C1 segment of cervical spinal cord (tissue), 14 donors: ENCODE results near the gene DNMBP.
A peak's percentile ranks its signal among the peaks of the same experiment; 100 is the strongest.
"Not testable (repeated sequence)": the region's sequence is repeated elsewhere in the genome, so short reads cannot be mapped to it uniquely, and the experiment has no call there.

Source experiments
- DNase-seq, 14 donors: peaks; one replicate each; lab custom pipeline; 2025; lab: John Stamatoyannopoulos, UW

Gene DNMBP

DNA sequence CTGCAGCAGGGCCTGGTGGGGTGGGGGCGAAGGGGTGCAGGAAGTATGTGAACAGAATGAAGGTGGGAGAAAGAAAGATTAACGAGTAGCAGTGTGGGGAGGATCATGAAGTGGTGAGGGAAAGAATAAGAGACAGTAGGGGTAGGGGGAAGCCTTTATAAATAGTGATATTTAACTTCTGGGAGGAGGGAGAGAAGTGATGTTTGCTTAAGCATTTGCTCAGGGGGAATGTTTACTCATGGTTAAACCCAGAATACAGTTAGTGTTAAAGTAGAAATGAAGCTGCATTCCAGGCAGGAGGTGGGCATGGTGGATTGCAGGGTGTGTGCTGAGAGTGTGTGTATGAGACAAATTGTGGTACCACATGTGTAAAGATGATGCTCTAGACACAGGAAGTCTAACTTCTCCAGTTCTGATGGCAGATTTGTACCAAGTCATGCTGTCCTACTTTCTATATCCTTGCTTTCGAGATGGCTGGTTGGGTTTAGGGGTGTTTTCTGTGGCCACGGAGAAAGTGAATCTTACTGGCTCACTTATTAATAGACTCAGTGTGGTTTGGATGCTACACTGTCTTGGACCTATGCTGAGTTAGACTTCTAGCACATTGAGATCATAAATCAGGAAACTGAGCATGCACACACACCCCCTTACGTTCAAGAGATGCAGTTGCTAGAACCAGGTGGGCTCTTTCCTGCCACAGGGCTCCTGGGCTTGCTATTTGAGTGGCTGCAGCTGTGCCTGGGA, 10.6 kb upstream of the DNMBP start:
- DNase-seq = no peak

DNA sequence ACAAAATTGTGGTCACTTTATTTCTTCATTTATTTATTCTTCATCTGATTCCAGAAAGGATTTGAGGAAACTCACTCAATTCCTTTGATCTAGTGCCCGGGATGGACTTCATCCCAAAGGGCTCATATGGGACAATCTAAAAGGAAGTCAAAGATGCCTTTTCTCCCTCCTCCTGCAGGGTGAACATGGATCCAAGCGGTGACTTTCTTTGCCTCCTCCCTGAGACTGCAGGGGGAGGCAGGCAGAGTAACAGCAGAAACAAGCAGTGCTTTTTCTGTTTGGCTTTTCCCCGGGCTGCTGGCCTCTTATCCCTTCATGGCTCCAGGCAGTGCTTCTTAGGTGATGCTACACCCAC, 10.0 kb upstream of the DNMBP start:
- DNase-seq = no peak

DNA sequence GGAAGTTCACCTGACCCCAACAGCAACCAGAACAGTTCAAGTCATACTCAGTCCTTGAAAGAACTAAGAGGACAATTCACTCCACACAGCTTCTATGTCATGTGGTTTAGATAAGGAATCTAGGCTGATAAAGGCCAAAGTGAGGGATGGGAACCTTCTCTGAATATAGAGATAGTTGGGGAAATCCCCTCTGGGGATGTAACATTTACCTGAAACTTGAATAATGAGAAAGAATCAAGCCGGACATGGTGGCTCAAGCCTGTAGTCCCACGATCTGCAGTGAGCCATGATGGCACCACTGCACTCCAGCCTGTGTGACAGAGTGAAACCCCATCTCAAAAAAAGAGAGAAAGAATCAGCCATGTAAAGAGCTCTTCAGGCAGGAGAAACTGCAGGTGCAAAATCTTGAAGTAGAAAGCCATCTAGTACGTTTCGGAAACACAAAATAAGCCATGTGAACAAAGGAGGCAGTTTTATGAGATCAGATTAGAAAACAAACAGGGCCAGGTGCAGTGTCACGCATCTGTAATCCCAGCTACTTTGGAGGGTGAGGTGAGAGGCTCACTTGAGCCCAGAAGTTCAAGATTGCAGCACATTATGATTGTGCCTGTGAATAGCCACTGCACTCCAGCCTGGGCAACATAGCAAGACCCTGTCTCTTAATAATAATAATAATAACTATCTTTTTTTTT, 4.5 kb upstream of the DNMBP start:
- DNase-seq = no peak

- DNase-seq = no peak
These were observed 3.9 kb upstream of the DNMBP start for GRCh38 chr10:100013621-100014020.

DNA sequence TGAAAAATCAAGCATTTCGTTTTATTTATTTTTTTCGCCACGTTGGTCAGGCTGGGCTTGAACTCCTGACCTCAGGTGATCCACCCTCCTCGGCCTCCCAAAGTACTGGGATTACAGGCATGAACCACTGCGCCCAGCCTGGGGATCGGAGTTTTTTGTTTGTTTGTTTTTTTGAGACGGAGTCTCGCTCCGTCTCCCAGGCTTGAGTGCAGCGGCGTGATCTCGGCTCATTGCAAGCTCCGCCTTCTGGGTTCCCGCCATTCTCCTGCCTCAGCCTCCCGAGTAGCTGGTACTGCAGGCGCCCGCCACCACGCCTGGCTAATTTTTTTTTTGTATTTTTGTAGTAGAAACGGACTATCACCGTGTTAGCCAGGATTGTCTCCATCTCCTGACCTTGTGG, 2.2 kb upstream of the DNMBP start:
- DNase-seq = not testable (repeated sequence)

- DNase-seq = peak in 7 of 14 donors; percentile 38 to 84 (median 64)
These were observed 409 bp downstream of the DNMBP start for GRCh38 chr10:100009283-100009792.

DNA sequence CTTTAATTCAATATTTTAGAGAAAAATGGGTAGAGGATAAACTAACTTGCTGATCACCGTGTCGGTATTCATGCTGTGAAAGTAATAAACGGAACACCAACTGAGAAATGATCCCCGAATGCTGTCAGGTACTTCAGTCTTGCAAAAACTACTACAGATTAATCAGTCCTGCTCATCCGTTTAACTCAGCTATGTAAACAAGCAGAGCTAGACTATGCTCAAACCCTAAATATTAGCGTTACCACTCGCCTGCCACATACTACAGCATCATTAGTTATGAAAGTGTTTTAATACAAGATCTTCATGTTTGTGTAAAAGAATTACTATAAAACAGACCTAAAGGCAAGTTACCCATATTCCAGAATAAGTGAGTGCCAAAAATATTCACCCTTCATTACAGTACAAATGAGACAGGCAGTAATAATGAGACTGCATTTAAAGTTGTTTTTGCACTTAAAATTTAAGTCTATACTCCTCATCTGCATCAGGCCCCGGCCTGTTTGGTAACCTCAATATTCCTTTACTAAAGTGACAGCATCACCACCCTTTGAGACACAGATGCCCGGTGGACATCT, 952 bp downstream of the DNMBP start:
- peak in 1 of 14 donors; percentile 66 for DNase-seq

- DNase-seq = peak in 1 of 14 donors; percentile 32
These were observed 1.6 kb downstream of the DNMBP start for GRCh38 chr10:100008142-100008522.

- no peak for DNase-seq
These were observed 2.3 kb downstream of the DNMBP start for GRCh38 chr10:100007231-100008141.

DNA sequence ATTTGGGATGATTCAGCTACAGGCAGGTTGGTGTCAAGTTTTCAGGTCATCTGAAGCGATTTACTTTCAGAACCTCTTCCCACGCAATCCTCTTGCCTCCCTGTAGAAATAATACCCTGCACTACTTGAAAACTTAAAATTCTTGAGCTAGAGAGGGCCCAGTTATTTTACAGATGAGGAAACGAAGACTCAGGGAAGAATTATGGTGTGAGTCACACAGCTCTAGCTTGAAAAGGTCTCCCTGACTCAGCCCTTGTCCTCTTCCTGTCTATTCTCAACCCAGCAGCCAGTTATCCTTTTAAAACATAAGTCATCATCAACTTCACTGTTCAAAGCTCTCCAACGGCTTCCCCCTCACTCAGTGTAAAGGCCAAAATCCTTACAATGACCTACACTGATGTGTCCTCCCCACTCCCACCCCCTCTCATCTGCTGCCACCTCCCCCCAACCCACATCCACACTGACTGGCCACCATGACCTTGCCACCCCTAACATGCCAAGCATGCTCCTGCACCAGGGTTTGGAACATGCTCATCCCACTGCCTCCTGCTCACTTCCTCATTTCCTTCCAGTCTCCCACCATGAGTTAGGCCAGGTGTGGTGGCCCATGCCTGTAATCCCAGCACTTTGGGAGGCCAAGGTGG, 3.4 kb downstream of the DNMBP start:
- DNase-seq = no peak

DNA sequence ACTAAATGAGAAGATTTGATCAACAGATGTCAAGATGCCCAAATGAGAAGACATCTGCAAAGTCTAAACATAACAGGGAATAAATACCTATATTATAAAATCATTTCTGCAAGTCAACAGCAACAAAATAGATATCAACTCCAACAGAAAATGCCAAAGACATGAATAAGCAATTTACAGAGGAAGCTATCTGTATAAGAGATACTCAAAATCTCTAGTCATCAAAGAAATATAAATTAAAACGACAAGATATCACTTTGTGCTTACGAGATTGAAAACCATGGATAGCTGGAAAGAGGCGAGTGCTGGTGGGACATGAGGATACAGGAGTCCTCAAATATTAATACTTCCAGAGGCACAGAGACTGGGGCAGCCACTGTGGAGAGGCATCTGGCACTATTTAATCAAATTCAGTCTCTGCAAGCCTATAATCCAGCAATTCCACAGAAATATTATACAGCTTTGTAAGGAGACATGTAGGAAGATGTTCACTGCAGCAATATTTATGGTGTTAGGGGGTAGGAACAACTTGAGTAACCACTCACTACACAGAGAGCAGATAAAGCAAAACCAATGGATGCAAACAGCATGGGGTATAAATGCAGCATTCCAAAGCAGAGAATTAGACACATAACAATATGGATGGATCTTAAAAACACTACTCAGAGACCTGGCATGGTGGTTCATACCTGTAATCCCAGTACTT, 4.8 kb downstream of the DNMBP start:
- no peak for DNase-seq

DNA sequence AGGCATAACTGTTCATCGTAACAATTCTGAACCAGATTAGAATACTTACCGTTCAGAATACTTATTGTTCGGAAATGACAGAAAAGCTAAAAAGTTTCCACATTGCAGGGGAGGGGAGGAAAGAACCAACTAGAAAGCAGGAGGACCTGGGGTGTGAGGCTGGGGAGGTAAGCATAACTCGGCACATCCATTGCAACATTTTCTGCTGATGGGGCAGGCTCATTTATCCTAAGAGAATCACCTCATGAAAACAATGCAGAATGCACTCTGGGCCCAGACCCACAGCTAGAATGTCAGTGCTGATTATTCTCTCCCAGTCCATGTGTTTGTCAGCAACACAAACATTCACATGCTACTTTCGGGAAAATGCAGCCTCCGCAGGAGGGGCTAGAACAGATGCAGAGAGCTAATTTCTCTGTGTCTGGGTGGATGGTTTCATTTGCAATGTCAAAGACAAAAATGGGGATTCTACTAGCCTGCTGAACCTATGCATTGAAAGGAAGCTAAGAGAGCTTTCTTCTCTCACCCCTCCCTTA, 9.6 kb downstream of the DNMBP start:
- DNase-seq = no peak

GRCh38 chr10:99999319-100000108, 10.2 kb downstream of the DNMBP start:
- DNase-seq = no peak

GRCh38 chr10:99998889-99999288, 10.9 kb downstream of the DNMBP start:
- DNase-seq = no peak

GRCh38 chr10:99996671-99997648, 12.8 kb downstream of the DNMBP start:
- no peak for DNase-seq

DNA sequence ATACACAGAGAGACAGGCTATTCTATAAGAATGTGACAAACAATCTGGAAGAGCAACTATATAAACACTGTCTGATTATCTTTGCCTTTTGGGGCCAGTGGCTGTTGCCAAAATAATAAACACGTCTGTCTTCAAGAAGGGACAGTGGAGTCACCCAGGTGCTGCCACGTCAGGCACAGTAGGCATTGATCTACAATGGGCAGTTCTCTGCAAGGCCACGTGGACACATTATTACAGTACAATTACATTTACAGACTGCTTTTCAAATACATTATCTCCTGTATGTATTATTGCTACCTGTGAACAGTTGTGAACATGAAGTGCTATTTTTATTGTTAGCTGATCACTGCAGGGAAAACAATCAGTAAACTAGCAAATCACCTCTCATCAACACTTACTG, 14.0 kb downstream of the DNMBP start:
- DNase-seq = no peak

DNA sequence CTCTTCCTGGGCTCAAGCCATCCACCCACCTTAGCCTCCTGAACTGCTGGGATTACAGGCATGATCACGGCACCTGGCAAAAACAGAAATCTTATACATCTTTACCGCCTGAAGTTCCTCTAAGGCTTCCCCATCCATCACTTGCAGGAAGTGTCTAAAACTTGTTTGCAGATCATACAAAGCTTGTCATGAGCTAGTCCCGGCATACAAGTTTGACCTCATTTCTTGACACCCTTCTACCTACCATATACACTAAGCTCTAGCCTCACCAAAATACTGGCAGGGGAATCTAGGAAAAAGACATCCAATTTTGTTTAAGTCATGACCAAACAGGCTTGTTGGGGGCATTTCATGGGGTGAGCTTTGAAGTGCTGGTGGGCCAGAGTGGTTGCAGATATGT, 14.5 kb downstream of the DNMBP start:
- DNase-seq = no peak

DNA sequence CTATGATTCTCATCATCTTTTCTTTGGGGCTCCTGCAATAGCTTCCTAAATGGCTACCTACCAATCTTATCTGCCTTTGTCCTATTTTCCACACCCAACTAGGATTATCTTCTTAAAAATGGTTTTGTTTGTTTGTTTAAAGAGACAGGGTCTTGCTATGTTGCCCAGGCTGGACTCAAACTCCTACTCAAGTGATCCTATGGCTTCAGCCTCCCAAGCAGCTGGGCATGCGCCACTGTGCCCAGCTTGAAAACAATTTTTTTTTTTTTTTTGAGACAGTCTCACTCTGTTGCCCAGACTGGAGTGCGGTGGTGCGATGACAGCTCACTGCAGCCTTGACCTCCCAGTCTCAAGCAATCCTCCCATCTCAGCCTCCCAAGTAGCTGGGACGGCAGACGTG, 14.9 kb downstream of the DNMBP start:
- DNase-seq = no peak
